Endothelial cell of umbilical vein (primary cell): Measurements from ENCODE around the gene SMAP1. TPM values are rescaled to one million over a fixed set of nuclear protein-coding genes. Genes with fewer than 3 reads are reported as not detected.

Source experiments
- Bru-seq: library from RNA; stranded (reverse); fragments of 400-500 nt; gene quantifications from one replicate; lab custom pipeline; 2021; lab: Mats Ljungman, UMichigan
- BruChase-seq, 2 experiments: library from RNA; stranded (reverse); fragments of 400-500 nt; gene quantifications; one replicate each; lab custom pipeline; 2021; lab: Mats Ljungman, UMichigan
- BruUV-seq: library from RNA; stranded (reverse); fragments of 400-500 nt; replicated peaks from 2 replicates; lab custom pipeline; 2021; lab: Mats Ljungman, UMichigan
- CTCF ChIA-PET: fragments of 300-600, 350-600 bp; sonication (Branson Sonifier 250); formaldehyde crosslinking; loops from one replicate; lab custom pipeline; 2021; ENCODE audit warnings: antibody characterized with exemption, inconsistent platforms; lab: Charles Lee
- POLR2A ChIA-PET: fragments of 300-600, 350-600 bp; sonication (Branson Sonifier 250); formaldehyde crosslinking; loops from one replicate; lab custom pipeline; 2021; ENCODE audit warnings: antibody characterized with exemption, inconsistent platforms; lab: Charles Lee
- DNase-seq: peaks from one replicate; pipeline ENCODE4 v3.0.0-alpha.2; 2011; ENCODE audit warnings: low read depth, low spot score
- FAIRE-seq: peaks from 2 replicates; lab custom pipeline; 2011; peaks lifted over from hg19 to GRCh38; lab: Jason Lieb, UNC
- H2AFZ ChIP-seq: 2 replicates; pipeline ENCODE4 v1.6.0; 2012; ENCODE audit warnings: low read depth, low read length, control low read depth, inconsistent platforms
- H3K27ac ChIP-seq: 2 replicates; pipeline ENCODE4 v1.5.1; 2011; ENCODE audit warnings: low read depth, mild to moderate bottlenecking, control low read depth, low read length, moderate library complexity; ENCODE audit not compliant: insufficient read depth
- H3K27me3 ChIP-seq, 2 experiments: 2 replicates each; pipeline versions ENCODE4 v1.6.0 to v1.6.1; 2011; ENCODE audit warnings: low read length in 2 of 2, mixed read lengths in 1 of 2; ENCODE audit not compliant: control insufficient read depth in 2 of 2, insufficient read depth in 2 of 2
- H3K36me3 ChIP-seq, 2 experiments: 2 replicates in 1 of 2; 3 replicates in 1 of 2; pipeline ENCODE4 v1.5.1; 2011; ENCODE audit warnings: low read length in 2 of 2, mild to moderate bottlenecking in 1 of 2, moderate library complexity in 1 of 2; ENCODE audit not compliant: control insufficient read depth in 2 of 2, insufficient read depth in 2 of 2; ENCODE audit errors: extremely low read depth in 1 of 2
- H3K4me1 ChIP-seq: 3 replicates; pipeline ENCODE4 v1.5.1; 2011; ENCODE audit warnings: mild to moderate bottlenecking, low read length; ENCODE audit not compliant: control insufficient read depth, insufficient read depth; ENCODE audit errors: extremely low read depth
- H3K4me2 ChIP-seq: 2 replicates; pipeline ENCODE4 v1.6.1; 2011; ENCODE audit warnings: low read length, control low read depth, mixed read lengths; ENCODE audit not compliant: insufficient read depth
- H3K4me3 ChIP-seq, 3 experiments: fragments of 200-600 bp in 1 of 3; sonication (generic), shearing (Covaris generic) in 1 of 3; replicated peaks in 1 of 3; 2 replicates each; pipeline ENCODE4 v1.5.1; 2011 to 2016; ENCODE audit warnings: control low read depth in 3 of 3, low read length in 3 of 3, mild to moderate bottlenecking in 2 of 3, inconsistent platforms in 1 of 3, low read depth in 1 of 3, moderate library complexity in 1 of 3; ENCODE audit not compliant: insufficient read depth in 1 of 3
- H3K79me2 ChIP-seq: 2 replicates; pipeline ENCODE4 v1.6.0; 2012; ENCODE audit warnings: low read length, inconsistent platforms; ENCODE audit not compliant: control insufficient read depth, insufficient read depth
- H3K9ac ChIP-seq: replicated peaks from 2 replicates; pipeline ENCODE3; 2011; ENCODE audit warnings: low read length, control low read depth; ENCODE audit not compliant: insufficient read depth; ENCODE audit errors: extremely low read depth
- H3K9me1 ChIP-seq: replicated peaks from 3 replicates; pipeline ENCODE4 v1.6.0; 2011; ENCODE audit warnings: mild to moderate bottlenecking, low read length; ENCODE audit not compliant: control insufficient read depth, insufficient read depth; ENCODE audit errors: extremely low read depth
- H3K9me3 ChIP-seq: replicated peaks from 2 replicates; pipeline ENCODE4 v1.5.1; 2012; ENCODE audit warnings: low read length, inconsistent platforms; ENCODE audit not compliant: control insufficient read depth, insufficient read depth
- H4K20me1 ChIP-seq: replicated peaks from 2 replicates; pipeline ENCODE3; 2011; ENCODE audit warnings: mild to moderate bottlenecking, low read length; ENCODE audit not compliant: control insufficient read depth, insufficient read depth; ENCODE audit errors: extremely low read depth
- CTCF ChIP-seq, 2 donors: IDR thresholded peaks; 1 replicate in 1 of 2; 2 replicates in 1 of 2; pipeline ENCODE4 v1.5.1; 2011; ENCODE audit warnings: low read length in 2 of 2, mild to moderate bottlenecking in 2 of 2, moderate library complexity in 2 of 2, control low read depth in 1 of 2, inconsistent platforms in 1 of 2, low read depth in 1 of 2; ENCODE audit not compliant: insufficient read depth in 1 of 2; ENCODE audit errors: extremely low read depth in 1 of 2
- POLR2A ChIP-seq: IDR thresholded peaks from 2 replicates; pipeline ENCODE4 v1.6.1; 2012; ENCODE audit warnings: low read depth, mild to moderate bottlenecking, control low read depth, low read length
- POLR2AphosphoS5 ChIP-seq: IDR thresholded peaks from 2 replicates; pipeline ENCODE4 v1.6.1; 2012; ENCODE audit warnings: low read depth, mild to moderate bottlenecking, control low read depth, low read length, moderate library complexity; ENCODE audit not compliant: insufficient read depth
- dilution Hi-C: fragments of 300-500 bp; cut with MboI; formaldehyde crosslinking; loops from one replicate; pipeline ENCODE4 v1.15.0; 2019; ENCODE audit warnings: low sequenced_read_pairs; ENCODE audit not compliant: extremely low pct_ligation_motif_present
- intact Hi-C: fragments of 100-400 bp; cut with micrococcal nuclease; formaldehyde crosslinking; loops from one replicate; pipeline ENCODE4 v1.10.0; 2022
- long read RNA-seq: library from polyadenylated mRNA; stranded (forward); transcript quantifications from one replicate; pipeline ENCODE4 v2.0.0, GENCODE V29; 2021
- polyA minus RNA-seq, 3 experiments: library from RNA; depleted of rRNA, polyadenylated mRNA; stranded (reverse); fragments of >200 nt; gene quantifications; 1 replicate in 1 of 3; 2 replicates in 2 of 3; pipeline ENCODE4 v1.2.3, GENCODE V29; 2011
- polyA plus RNA-seq, 4 experiments: library from polyadenylated mRNA; depleted of rRNA in 3 of 4; stranded (reverse) in 3 of 4; unstranded in 1 of 4; fragments of >200 nt; gene quantifications; 2 replicates each; pipeline versions ENCODE4 v1.2.1 to v1.2.3, GENCODE V29; 2011 to 2012; ENCODE audit warnings: missing spikeins in 1 of 4
- total RNA-seq: library from RNA; stranded (reverse); gene quantifications from 2 replicates; pipeline ENCODE4 v1.2.3, GENCODE V29; 2021
- TF ChIP-seq, protein P1 (sequence below): IDR thresholded peaks from 2 replicates; pipeline ENCODE4 v1.6.1; 2011; ENCODE audit not compliant: insufficient read depth, insufficient read length

The SMAP1 gene
- total RNA-seq (24.6 and 24.7 TPM in 2 replicates), polyA plus RNA-seq (13.7 and 14.6 TPM in 2 replicates), polyA minus RNA-seq (27.0 and 28.7 TPM in 2 replicates), Bru-seq, nascent RNA (percentile 78 among the genes with signal in this experiment), BruChase-seq, experiment 1, labeled RNA remaining after a 6-hour chase (percentile 68 among the genes with signal in this experiment), BruChase-seq, experiment 2, labeled RNA remaining after a 2-hour chase (percentile 68 among the genes with signal in this experiment)
- 19.4 and 20.8 TPM in 2 replicates for polyA plus RNA-seq (2011; cell fraction: cytosol; rRNA removed)
- polyA plus RNA-seq (2011; cell fraction: nucleus; rRNA removed): 23.9 TPM in 2 replicates
- 20.4 and 25.7 TPM in 2 replicates for polyA plus RNA-seq (2012)
- polyA minus RNA-seq (2011; cell fraction: cytosol; rRNA and poly(A)+ RNA removed): 12.5 TPM
- polyA minus RNA-seq (2011; cell fraction: nucleus; rRNA and poly(A)+ RNA removed): 17.6 and 21.2 TPM in 2 replicates
- long read RNA-seq, transcript SMAP1-201 (10 exons, 2,403 nt): major isoform, 29 of 73 reads
- long read RNA-seq, partial matches to known transcripts: 36 of 73 reads
- long read RNA-seq, other reads (novel, unspliced or antisense): 7 of 73 reads

DNA sequence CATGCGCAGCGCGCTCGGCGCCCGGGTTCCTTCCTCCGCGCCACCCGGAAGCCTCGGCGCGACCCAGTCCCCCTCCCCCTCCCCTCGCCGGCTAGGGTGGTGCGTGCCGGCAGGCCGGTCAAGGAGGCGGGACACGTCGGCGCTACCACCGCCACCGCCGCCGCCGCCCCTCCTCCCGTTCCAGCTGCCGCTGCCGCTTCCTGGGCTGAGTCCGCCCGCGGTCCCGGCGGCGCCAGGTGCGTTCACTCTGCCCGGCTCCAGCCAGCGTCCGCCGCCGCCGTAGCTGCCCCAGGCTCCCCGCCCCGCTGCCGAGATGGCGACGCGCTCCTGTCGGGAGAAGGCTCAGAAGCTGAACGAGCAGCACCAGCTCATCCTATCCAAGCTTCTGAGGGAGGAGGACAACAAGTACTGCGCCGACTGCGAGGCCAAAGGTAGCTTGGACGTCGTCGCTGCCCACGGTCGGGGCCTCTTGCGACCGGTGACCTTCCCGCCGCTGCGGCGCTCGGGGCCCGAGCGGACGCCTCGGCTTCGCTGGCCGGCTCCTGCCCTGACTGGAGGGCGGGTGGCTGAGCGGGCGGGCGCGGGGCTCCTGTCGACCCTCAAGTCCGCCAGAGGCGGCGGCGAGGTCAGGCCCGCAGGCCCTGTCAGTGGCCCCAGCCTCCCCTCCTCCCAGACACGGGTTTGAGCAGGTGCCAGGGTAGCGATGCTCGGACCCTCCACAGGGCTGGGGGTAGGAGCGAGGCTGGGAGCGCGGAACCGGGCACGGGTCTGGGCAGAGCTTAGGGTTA is at the start of gene SMAP1:
SMAP1 (plus strand) TSS at position 173 of the 788 bp plus-strand sequence; CDS start at position 314, 141 bp downstream.
- H2AFZ ChIP-seq: peak within 1 kb of the TSS; percentile 90
- TF ChIP-seq POLR2AphosphoS5: peak; percentile 73
- peak in 1 of 2 donors; percentile 1 for TF ChIP-seq CTCF (IDR thresholded peaks at IDR 0.05; ENCODE audit: extremely low read depth in 1 of 2, insufficient read depth in 1 of 2, low read depth in 1 of 2, low read length in 2 of 2)
- TF ChIP-seq, protein P1, sequence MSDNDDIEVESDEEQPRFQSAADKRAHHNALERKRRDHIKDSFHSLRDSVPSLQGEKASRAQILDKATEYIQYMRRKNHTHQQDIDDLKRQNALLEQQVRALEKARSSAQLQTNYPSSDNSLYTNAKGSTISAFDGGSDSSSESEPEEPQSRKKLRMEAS: no peak
- TF ChIP-seq POLR2A: peak; percentile 19
- no peaks in the 10 kb centered on the region for H3K27me3 ChIP-seq
- peak within 1 kb of the TSS; percentile 75 for H3K27ac ChIP-seq
- H3K79me2 ChIP-seq: peaks cover 37% of the 10 kb centered on the region
- BruUV-seq: no TSS peak
- dilution Hi-C loops (no loop called here), intact Hi-C loops (loop anchor here (1.0 to 2.0 kb wide), 3 partner anchors 19 to 255 kb away; partner anchors contain the start of genes FAM135A and SDHAF4)
- DNase-seq: peak; percentile 91
- H4K20me1 ChIP-seq: no peaks in the 10 kb centered on the region
- FAIRE-seq: peak; percentile 78
- CTCF ChIA-PET: interaction anchor here (0.7 to 2.9 kb wide), 8 partner anchors 10 to 447 kb away, joined by 3 to 39 read pairs (median 6); no protein-coding TSS in a partner anchor
- POLR2A ChIA-PET: interaction anchor here (0.8 kb wide), 1 partner anchor 101 kb away, joined by 4 read pairs; the partner anchor contains the start of gene SDHAF4
- peak within 1 kb of the TSS; percentile 77 to 93 (median 89) for H3K4me3 ChIP-seq
- peak within 1 kb of the TSS; percentile 83 for H3K4me2 ChIP-seq
- peak within 1 kb of the TSS; percentile 93 for H3K9ac ChIP-seq
- H3K4me1 ChIP-seq: peaks cover 16% of the 10 kb centered on the region
- no peaks in the 10 kb centered on the region for H3K9me1 ChIP-seq
- H3K36me3 ChIP-seq: no peaks in the 10 kb centered on the region
- no peaks in the 10 kb centered on the region for H3K9me3 ChIP-seq
